ENCODE measurements around the gene OR13A1. TPM values are rescaled to one million over a fixed set of nuclear protein-coding genes. Genes with fewer than 3 reads are reported as not detected.
"Not testable (repeated sequence)": the region's sequence is repeated elsewhere in the genome, so short reads cannot be mapped to it uniquely, and the experiment has no call there.

Gene OR13A1
- total RNA-seq, 2 experiments from 2014 or later = not detected

DNA sequence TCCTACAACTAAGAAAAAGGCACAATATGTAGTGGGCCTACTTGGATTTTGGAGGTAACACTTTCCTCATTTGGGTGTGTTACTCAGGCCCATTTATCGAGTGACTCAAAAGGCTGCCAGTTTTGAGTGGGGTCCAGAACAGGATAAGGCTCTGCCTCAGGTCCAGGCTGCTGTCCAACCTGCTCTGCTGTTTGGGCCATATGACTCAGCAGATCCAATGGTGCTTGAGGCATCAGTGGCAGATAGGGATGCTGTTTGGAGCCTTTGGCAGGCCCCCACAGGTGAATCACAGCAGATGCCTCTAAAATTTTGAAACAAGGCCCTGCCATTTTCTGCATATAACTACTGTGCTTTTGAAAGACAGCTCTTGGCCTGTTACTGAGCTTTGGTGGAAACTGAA, 24.5 kb upstream of the OR13A1 start:
- Histone ChIP-seq H3K4me1 (ENCODE audit: insufficient read depth, low read length) (no peaks in the 10 kb centered on the region), H3K4me3 (ENCODE audit: low read length) (no peak overlapping the region), H3K36me3 (ENCODE audit: insufficient read depth, low read length) (no peaks in the 10 kb centered on the region), H3K9me3 (ENCODE audit: control insufficient read depth in 1 of 2, insufficient read depth in 1 of 2, low read length in 2 of 2) (no peaks in the 10 kb centered on the region), H3K27me3 (ENCODE audit: control insufficient read depth in 1 of 2, insufficient read depth in 2 of 2, low read length in 2 of 2) (peaks cover 0 to 2% of the 10 kb centered on the region in 2 experiments), H3K27ac (ENCODE audit: low read depth in 1 of 2, low read length in 2 of 2) (no peak overlapping the region)
- Mint-ChIP-seq H3K9me3 (no peaks in the 10 kb centered on the region), H3K27me3 (peaks cover 4% of the 10 kb centered on the region), H3K27ac (no peak overlapping the region), H3K36me3 (ENCODE audit: low read depth) (no peaks in the 10 kb centered on the region), H3K4me1 (ENCODE audit: low read depth) (no peaks in the 10 kb centered on the region), H3K4me3 (no peak overlapping the region)
- ChIA-PET CTCF (no interaction called here), POLR2A (no interaction called here)
- intact Hi-C loops (cut with DNase I, micrococcal nuclease) = no loop called here
- TF ChIP-seq, protein P1, sequence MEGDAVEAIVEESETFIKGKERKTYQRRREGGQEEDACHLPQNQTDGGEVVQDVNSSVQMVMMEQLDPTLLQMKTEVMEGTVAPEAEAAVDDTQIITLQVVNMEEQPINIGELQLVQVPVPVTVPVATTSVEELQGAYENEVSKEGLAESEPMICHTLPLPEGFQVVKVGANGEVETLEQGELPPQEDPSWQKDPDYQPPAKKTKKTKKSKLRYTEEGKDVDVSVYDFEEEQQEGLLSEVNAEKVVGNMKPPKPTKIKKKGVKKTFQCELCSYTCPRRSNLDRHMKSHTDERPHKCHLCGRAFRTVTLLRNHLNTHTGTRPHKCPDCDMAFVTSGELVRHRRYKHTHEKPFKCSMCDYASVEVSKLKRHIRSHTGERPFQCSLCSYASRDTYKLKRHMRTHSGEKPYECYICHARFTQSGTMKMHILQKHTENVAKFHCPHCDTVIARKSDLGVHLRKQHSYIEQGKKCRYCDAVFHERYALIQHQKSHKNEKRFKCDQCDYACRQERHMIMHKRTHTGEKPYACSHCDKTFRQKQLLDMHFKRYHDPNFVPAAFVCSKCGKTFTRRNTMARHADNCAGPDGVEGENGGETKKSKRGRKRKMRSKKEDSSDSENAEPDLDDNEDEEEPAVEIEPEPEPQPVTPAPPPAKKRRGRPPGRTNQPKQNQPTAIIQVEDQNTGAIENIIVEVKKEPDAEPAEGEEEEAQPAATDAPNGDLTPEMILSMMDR (IDR thresholded peaks at IDR 0.05) = no peak
- ATAC-seq (ENCODE audit: poor library complexity) (no peak), DNase-seq (no peak)

DNA sequence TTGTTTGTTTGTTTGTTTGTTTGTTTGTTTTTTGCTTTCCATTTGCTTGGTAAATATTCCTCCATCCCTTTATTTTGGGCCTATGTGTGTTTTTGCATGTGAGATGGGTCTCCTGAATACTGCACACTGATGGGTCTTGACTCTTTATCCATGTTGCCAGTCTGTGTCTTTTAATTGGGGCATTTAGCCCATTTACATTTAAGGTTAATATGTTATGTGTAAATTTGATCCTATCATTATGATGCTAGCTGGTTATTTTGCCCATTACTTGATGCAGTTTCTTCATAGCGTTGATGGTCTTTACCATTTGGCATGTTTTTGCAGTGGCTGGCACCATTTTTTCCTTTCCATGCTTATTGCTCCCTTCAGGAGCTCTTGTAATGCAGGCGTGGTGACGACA, 16.4 kb upstream of the OR13A1 start:
- H3K36me3 ChIP-seq (ENCODE audit: insufficient read depth, low read length); H3K27me3 ChIP-seq (ENCODE audit: control insufficient read depth in 1 of 2, insufficient read depth in 2 of 2, low read length in 2 of 2); H3K9me3 Mint-ChIP-seq; H3K36me3 Mint-ChIP-seq (ENCODE audit: low read depth); POLR2A ChIA-PET; H3K4me3 Mint-ChIP-seq; H3K27ac Mint-ChIP-seq; H3K4me1 ChIP-seq (ENCODE audit: insufficient read depth, low read length); DNase-seq; intact Hi-C loops (cut with DNase I, micrococcal nuclease); ATAC-seq (ENCODE audit: poor library complexity); H3K4me3 ChIP-seq (ENCODE audit: low read length); H3K4me1 Mint-ChIP-seq (ENCODE audit: low read depth); H3K9me3 ChIP-seq (ENCODE audit: control insufficient read depth in 1 of 2, insufficient read depth in 1 of 2, low read length in 2 of 2); H3K27ac ChIP-seq (ENCODE audit: low read depth in 1 of 2, low read length in 2 of 2): not testable (repeated sequence)
- H3K27me3 Mint-ChIP-seq = peaks cover 24% of the 10 kb centered on the region
- CTCF ChIA-PET = interaction anchor here (1.5 kb wide), 1 partner anchor 8 kb away, joined by 3 read pairs; no protein-coding TSS in a partner anchor

DNA sequence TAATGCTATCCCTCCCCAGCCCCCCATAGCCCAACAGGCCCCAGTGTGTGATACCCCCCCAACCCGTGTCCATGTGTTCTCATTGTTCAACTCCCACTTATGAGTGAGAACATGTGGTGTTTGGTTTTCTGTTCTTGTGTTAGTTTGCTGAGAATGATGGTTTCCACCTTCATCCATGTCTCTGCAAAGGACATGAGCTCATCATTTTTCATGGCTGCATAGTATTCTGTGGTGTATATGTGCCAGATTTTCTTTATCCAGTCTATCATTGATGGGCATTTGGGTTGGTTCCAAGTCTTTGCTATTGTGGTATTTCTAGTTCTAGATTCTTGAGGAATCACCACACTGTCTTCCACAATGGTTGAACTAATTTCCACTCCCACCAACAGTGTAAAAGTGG, 11.5 kb upstream of the OR13A1 start:
- intact Hi-C loops (cut with DNase I, micrococcal nuclease); ATAC-seq (ENCODE audit: poor library complexity); H3K36me3 ChIP-seq (ENCODE audit: insufficient read depth, low read length); H3K4me1 Mint-ChIP-seq (ENCODE audit: low read depth); H3K4me1 ChIP-seq (ENCODE audit: insufficient read depth, low read length); DNase-seq; H3K9me3 ChIP-seq (ENCODE audit: control insufficient read depth in 1 of 2, insufficient read depth in 1 of 2, low read length in 2 of 2); H3K27me3 ChIP-seq (ENCODE audit: control insufficient read depth in 1 of 2, insufficient read depth in 2 of 2, low read length in 2 of 2); CTCF ChIA-PET; H3K4me3 Mint-ChIP-seq; H3K4me3 ChIP-seq (ENCODE audit: low read length); H3K27ac Mint-ChIP-seq; POLR2A ChIA-PET; H3K36me3 Mint-ChIP-seq (ENCODE audit: low read depth); H3K27ac ChIP-seq (ENCODE audit: low read depth in 1 of 2, low read length in 2 of 2): not testable (repeated sequence)
- Mint-ChIP-seq H3K27me3 (peaks cover 15% of the 10 kb centered on the region), H3K9me3 (peaks cover 14% of the 10 kb centered on the region)

DNA sequence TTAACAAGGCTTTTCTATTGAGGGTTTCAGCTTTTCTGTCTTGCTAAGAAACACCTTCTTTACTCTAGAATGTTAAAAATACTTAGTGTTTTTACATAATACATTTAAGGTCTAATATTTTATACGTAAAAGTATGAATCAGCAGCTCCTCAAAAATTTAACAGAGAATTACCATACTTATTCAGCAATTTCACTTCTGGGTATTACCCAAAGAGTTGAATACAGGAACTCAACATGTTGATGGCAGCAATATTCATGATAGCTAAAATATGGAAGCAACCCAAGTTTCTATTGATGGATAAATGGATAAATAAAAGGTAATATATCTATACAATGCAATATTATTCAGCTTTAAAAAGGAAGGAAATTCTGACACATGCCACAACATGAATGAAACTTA, 9.7 kb upstream of the OR13A1 start:
- DNase-seq (no peak), ATAC-seq (ENCODE audit: poor library complexity) (no peak)
- H3K4me1 Mint-ChIP-seq (ENCODE audit: low read depth) = no peaks in the 10 kb centered on the region
- H3K36me3 Mint-ChIP-seq (ENCODE audit: low read depth) = no peaks in the 10 kb centered on the region
- no peak overlapping the region for H3K27ac Mint-ChIP-seq
- H3K9me3 Mint-ChIP-seq = peaks cover 14% of the 10 kb centered on the region
- no peak overlapping the region for H3K4me3 ChIP-seq (ENCODE audit: low read length)
- peaks cover 0 to 7% of the 10 kb centered on the region in 2 experiments for H3K9me3 ChIP-seq (ENCODE audit: control insufficient read depth in 1 of 2, insufficient read depth in 1 of 2, low read length in 2 of 2)
- TF ChIP-seq, protein P1 (IDR thresholded peaks at IDR 0.05) = no peak
- no peaks in the 10 kb centered on the region for H3K4me1 ChIP-seq (ENCODE audit: insufficient read depth, low read length)
- ChIA-PET POLR2A (no interaction called here), CTCF (no interaction called here)
- no peak overlapping the region for H3K4me3 Mint-ChIP-seq
- H3K27me3 ChIP-seq (ENCODE audit: control insufficient read depth in 1 of 2, insufficient read depth in 2 of 2, low read length in 2 of 2) = no peaks in the 10 kb centered on the region
- H3K27me3 Mint-ChIP-seq = peaks cover 12% of the 10 kb centered on the region
- no peaks in the 10 kb centered on the region for H3K36me3 ChIP-seq (ENCODE audit: insufficient read depth, low read length)
- intact Hi-C loops (cut with DNase I, micrococcal nuclease) = no loop called here
- no peak overlapping the region for H3K27ac ChIP-seq (ENCODE audit: low read depth in 1 of 2, low read length in 2 of 2)

Data from CD4-positive, alpha-beta T cell (primary cell).